ENCODE measurements around the gene MDM2.

MDM2 gene

GRCh38 chr12:68885381-68885780, 77.4 kb downstream of the MDM2 start:
- no peak for DNase-seq (ENCODE audit: low read depth)
- TF ChIP-seq CTCF (IDR thresholded peaks at IDR 0.05; ENCODE audit: control insufficient read depth, extremely low read depth, insufficient read depth): no peak

GRCh38 chr12:68886636-68887572, 78.9 kb downstream of the MDM2 start:
- no peak for TF ChIP-seq CTCF (IDR thresholded peaks at IDR 0.05; ENCODE audit: control insufficient read depth, extremely low read depth, insufficient read depth)
- DNase-seq (ENCODE audit: low read depth): no peak
- H3K4me3 ChIP-seq (ENCODE audit: low read depth, low read length): no peak overlapping the region

More at GRCh38 chr12:68885381-68885780, 77.4 kb downstream of the MDM2 start:
- no peak overlapping the region for H3K4me3 ChIP-seq (ENCODE audit: low read depth, low read length)

- no peak for TF ChIP-seq CTCF (IDR thresholded peaks at IDR 0.05; ENCODE audit: control insufficient read depth, extremely low read depth, insufficient read depth)
- no peak for DNase-seq (ENCODE audit: low read depth)
- H3K4me3 ChIP-seq (ENCODE audit: low read depth, low read length): no peak overlapping the region
These were observed 79.7 kb downstream of the MDM2 start for GRCh38 chr12:68887641-68888040.

- no peak for DNase-seq (ENCODE audit: low read depth)
- TF ChIP-seq CTCF (IDR thresholded peaks at IDR 0.05; ENCODE audit: control insufficient read depth, extremely low read depth, insufficient read depth): no peak
- no peak overlapping the region for H3K4me3 ChIP-seq (ENCODE audit: low read depth, low read length)
These were observed 80.3 kb downstream of the MDM2 start for GRCh38 chr12:68888243-68888642.

- TF ChIP-seq CTCF (IDR thresholded peaks at IDR 0.05; ENCODE audit: control insufficient read depth, extremely low read depth, insufficient read depth): no peak
- DNase-seq (ENCODE audit: low read depth): no peak
- H3K4me3 ChIP-seq (ENCODE audit: low read depth, low read length): no peak overlapping the region
These were observed 82.7 kb downstream of the MDM2 start for GRCh38 chr12:68890701-68891113.

GRCh38 chr12:68891141-68891540, 83.2 kb downstream of the MDM2 start:
- no peak overlapping the region for H3K4me3 ChIP-seq (ENCODE audit: low read depth, low read length)
- DNase-seq (ENCODE audit: low read depth): no peak
- no peak for TF ChIP-seq CTCF (IDR thresholded peaks at IDR 0.05; ENCODE audit: control insufficient read depth, extremely low read depth, insufficient read depth)

All from LNCaP clone FGC (cell line).